GM19452 (cell line): Measurements from ENCODE around the gene DAAM1.

Experiments used
- ATAC-seq: cut with Tn5 transposase; IDR thresholded peaks from one replicate; pipeline ENCODE4 v1.9.1; 2021; ENCODE audit not compliant: unreplicated experiment

The DAAM1 gene

GRCh38 chr14:59187118-59187517, 1.3 kb upstream of the DAAM1 start:
- ATAC-seq: no peak

DNA sequence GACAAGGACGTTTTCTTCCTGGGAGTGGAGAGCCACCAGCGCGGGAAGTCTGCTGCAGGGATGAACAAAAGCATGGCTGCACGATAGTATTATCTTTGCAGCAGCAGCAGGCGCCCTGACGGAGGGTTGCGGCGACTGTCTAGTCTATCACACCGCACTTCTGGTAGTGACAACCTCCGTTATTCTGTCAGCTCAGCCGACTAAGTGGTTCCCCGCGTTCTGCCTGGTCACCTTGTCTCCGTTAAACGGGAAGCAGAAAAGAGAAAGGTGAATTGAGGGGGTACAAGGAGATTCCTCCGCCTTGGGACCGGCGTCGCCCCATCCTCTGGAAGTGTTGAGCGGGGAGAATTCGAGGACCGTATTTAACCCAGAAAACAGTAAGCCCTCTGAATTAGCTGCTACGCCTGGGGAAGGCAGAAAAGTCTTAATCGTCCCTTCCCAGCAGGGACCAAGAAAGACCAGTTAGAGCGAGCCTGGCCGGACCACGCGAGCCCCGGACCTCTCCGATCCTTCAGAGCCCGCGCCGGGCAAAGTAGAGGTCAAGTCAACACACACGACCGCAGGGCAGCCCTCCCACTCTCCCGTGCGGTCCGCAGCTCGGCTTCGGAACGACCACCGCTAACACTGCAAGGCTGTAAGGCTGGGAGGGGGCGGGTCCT, 536 bp upstream of the DAAM1 start:
- ATAC-seq: peak; percentile 2

DNA sequence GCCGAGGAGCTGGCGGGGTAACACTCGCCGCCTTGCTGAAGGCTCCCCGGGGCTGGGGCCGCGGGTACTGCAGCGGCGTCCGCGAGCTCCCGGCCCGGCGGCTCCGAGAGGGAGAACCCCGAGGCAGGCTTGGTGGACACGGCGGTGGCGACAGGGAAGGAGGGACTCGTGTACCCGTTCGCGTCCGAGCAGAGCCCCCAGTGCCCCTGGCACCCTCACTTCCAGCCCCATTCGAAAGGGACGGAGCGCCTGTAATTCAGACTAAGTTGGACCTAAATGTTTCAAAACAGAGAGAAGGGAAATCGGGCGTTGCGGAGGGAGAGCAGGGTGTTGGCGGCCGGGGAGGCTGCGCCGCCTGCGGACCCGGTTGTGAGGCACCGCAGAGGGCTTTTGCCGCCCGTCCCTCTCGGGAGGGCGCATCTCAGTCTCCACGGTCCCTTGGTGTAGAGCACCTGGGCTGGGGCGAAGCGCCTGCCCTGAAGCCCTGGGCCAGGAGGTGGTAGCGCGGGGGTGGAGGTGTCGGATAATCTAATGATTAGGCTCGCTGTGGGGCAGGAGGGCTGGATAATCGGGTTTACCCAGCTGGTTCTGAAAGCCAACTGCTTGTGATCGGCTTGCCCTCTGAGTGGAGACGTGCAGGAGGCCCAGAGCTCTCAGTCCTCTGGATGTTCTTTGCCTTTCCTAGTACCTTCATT, 771 bp downstream of the DAAM1 start:
- peak; percentile 20 for ATAC-seq

GRCh38 chr14:59189786-59190368, 1.4 kb downstream of the DAAM1 start:
- ATAC-seq: peak; percentile 43

GRCh38 chr14:59190372-59190771, 1.9 kb downstream of the DAAM1 start:
- ATAC-seq: no peak

- ATAC-seq: no peak
Observed at GRCh38 chr14:59195912-59196311, 7.4 kb downstream of the DAAM1 start.

GRCh38 chr14:59197695-59198262, 9.3 kb downstream of the DAAM1 start:
- ATAC-seq: no peak

- ATAC-seq: no peak
Observed at GRCh38 chr14:59199205-59199604, 10.7 kb downstream of the DAAM1 start.

GRCh38 chr14:59199614-59200013, 11.1 kb downstream of the DAAM1 start:
- no peak for ATAC-seq

- ATAC-seq: no peak
Observed at GRCh38 chr14:59200195-59200594, 11.7 kb downstream of the DAAM1 start.

- ATAC-seq: no peak
Observed at GRCh38 chr14:59202031-59202430, 13.6 kb downstream of the DAAM1 start.

- no peak for ATAC-seq
Observed at GRCh38 chr14:59204305-59204704, 15.8 kb downstream of the DAAM1 start.

DNA sequence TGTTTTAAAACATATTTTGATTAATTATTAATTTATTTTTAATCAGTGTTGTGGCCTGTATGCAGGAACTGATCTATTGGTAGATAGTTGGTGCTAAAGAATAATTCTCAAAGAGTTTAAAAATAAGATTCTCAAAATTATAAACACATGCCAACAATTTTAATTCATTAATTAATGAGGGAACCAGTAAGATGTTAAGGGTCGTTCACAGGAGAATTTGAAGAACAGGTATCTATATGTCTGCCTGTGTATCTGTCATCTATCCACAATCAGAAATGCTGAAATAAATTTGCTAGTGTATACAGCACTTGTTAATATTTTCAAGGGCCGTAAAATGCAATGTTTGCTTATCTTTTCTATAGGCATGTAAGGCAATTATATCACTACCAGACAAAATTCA, 18.4 kb downstream of the DAAM1 start:
- ATAC-seq: no peak

GRCh38 chr14:59207506-59207933, 19.1 kb downstream of the DAAM1 start:
- ATAC-seq: no peak

- no peak for ATAC-seq
Observed at GRCh38 chr14:59208224-59208814, 19.9 kb downstream of the DAAM1 start.

GRCh38 chr14:59208954-59209353, 20.5 kb downstream of the DAAM1 start:
- ATAC-seq: no peak

DNA sequence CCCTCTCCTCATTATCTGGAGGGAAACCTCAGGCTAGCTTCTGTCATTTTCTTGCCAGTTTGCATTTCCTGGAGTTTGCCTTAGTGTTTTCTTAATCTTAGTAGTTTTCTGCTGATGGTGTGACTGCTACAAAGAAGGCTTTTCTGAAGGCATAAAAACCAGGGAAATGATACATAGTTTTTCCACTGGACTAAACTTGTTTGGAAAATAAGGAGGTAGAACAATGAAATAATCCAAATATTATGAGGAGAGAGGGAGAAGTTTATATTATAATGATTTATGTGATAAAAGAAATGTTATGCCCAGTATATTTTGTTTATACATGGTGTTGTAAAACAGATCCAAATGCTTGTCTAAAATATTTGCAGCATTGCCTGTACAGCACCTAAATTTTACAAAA, 22.2 kb downstream of the DAAM1 start:
- ATAC-seq: no peak

DNA sequence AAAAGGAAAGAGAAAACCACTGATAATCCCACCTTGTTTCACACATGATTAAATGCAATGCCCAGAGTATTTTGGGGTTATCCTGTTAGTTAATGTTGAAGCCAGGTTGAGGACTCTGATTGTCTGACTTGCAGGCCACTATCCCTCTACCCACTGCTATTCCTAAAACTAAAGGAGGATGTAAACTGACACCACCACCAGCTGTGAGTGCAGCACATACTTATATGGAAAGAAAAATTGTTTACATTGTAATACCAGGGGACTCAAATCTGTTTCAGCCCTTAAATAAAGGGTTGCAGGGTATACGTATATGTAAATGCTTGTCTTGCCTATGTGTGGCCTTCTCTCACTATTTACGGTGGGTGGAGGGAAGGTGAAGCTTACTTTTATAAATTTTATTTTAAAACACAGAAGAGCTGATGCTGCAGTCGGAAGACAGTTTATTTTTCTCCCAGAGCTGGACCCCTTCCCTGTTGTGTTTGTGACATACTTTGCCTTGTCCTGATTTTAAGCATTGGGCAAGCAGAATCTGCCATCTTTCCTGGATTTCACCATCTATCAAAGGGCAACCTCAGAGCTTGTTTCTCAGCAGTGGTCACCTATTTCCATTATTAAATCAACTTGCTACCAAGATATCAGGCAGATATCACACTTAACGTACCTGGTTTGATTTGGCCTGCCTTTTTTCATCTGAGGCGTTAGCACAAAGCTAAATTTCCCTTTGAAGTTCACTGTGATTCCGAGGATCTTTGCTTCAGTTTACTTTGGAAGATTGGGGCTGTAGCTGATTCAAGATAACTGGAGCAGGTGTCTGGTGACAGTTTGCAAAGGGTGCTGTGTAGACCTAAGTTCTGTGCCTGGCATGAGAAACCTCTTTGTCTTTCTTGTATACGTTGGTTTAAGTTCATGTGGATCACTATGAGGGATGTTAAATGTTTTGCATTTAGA, 25.2 kb downstream of the DAAM1 start:
- no peak for ATAC-seq

DNA sequence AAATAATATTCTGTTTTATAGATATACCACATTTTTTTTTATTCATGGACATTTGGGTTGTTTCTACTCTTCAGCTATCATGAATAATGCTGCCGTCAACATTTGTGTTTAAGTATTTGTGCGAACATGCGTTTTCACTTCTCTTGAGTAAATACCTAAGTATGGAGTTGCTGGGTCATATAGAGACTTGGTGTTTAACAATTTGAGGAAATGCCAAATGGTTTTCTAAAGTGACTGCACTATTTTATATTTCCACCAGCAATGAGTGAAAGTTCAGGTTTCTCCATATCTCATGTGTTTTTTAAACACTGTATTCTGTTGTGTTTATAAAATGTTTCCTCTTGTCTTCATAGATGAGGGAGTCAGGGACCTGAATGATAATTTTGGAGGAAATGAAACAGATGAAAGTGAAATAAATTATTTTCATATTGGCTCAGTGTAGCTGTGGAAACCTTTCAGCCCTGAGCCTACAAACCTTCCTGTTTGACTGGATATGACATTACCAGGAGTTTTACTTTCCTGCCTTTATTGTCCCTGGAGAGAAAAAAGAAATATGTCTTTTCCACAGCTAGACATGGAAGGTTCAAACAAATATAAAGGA, 26.3 kb downstream of the DAAM1 start:
- peak; percentile 64 for ATAC-seq

GRCh38 chr14:59215322-59215721, 26.9 kb downstream of the DAAM1 start:
- ATAC-seq: peak; percentile 27
